DOHH2 (cell line): Measurements from ENCODE around the gene KRTAP10-9.

Experiments used
- H3F3A ChIP-seq: fragments of 200-600 bp; sonication (generic), shearing (Covaris generic); 2 replicates; pipeline ENCODE4 v1.6.0; 2016; ENCODE audit warnings: antibody characterized with exemption, mild to moderate bottlenecking; ENCODE audit not compliant: control insufficient read depth, insufficient read depth
- H3K27ac ChIP-seq: fragments of 200-600 bp; sonication (generic); 2 replicates; pipeline ENCODE4 v1.5.1; 2014; ENCODE audit warnings: low read depth, mild to moderate bottlenecking, low read length, moderate library complexity
- H3K27me3 ChIP-seq: fragments of 200-600 bp; sonication (generic); 2 replicates; pipeline ENCODE4 v1.6.1; 2014; ENCODE audit warnings: mild to moderate bottlenecking, low read length, mixed read lengths; ENCODE audit not compliant: control insufficient read depth
- H3K36me3 ChIP-seq: fragments of 200-600 bp; sonication (generic); 2 replicates; pipeline ENCODE4 v1.6.1; 2014; ENCODE audit warnings: mild to moderate bottlenecking, low read length, moderate library complexity, mixed read lengths; ENCODE audit not compliant: control insufficient read depth
- H3K4me1 ChIP-seq: fragments of 200-600 bp; sonication (generic); 2 replicates; pipeline ENCODE4 v1.6.1; 2014; ENCODE audit warnings: mild to moderate bottlenecking, low read length, mixed read lengths; ENCODE audit not compliant: control insufficient read depth
- H3K4me2 ChIP-seq: fragments of 200-600 bp; sonication (generic); 2 replicates; pipeline ENCODE4 v1.6.0; 2014; ENCODE audit warnings: mild to moderate bottlenecking, low read length, moderate library complexity
- H3K4me3 ChIP-seq: fragments of 200-600 bp; sonication (generic); 2 replicates; pipeline ENCODE4 v1.5.1; 2014; ENCODE audit warnings: mild to moderate bottlenecking, low read length, mixed read lengths
- H3K79me2 ChIP-seq: fragments of 200-600 bp; sonication (generic); 2 replicates; pipeline ENCODE4 v1.6.1; 2014; ENCODE audit warnings: mild to moderate bottlenecking, low read length, mixed read lengths; ENCODE audit not compliant: control insufficient read depth
- H3K9me2 ChIP-seq: fragments of 200-600 bp; sonication (generic); replicated peaks from 2 replicates; pipeline ENCODE4 v1.6.1; 2014; ENCODE audit warnings: mild to moderate bottlenecking, low read length, mixed read lengths; ENCODE audit not compliant: control insufficient read depth
- H3K9me3 ChIP-seq: fragments of 200-600 bp; sonication (generic); 2 replicates; pipeline ENCODE4 v1.6.1; 2014; ENCODE audit warnings: antibody characterized with exemption, low read length, mixed read lengths; ENCODE audit not compliant: control insufficient read depth, insufficient read depth
- H4K20me1 ChIP-seq: fragments of 200-600 bp; sonication (generic); 2 replicates; pipeline ENCODE4 v1.6.0; 2014; ENCODE audit warnings: low read depth, mild to moderate bottlenecking, antibody characterized with exemption, low read length, moderate library complexity; ENCODE audit not compliant: control insufficient read depth, insufficient read depth
- CTCF ChIP-seq: fragments of 200-600 bp; sonication (generic); IDR thresholded peaks from one replicate; pipeline ENCODE4 v1.5.1; 2014; ENCODE audit warnings: antibody characterized with exemption, mild to moderate bottlenecking, low read depth, low read length; ENCODE audit not compliant: poor library complexity, severe bottlenecking
- EZH2phosphoT487 ChIP-seq: fragments of 200-600 bp; sonication (generic); IDR thresholded peaks from 2 replicates; pipeline ENCODE4 v1.6.1; 2017; ENCODE audit warnings: borderline replicate concordance, mild to moderate bottlenecking, antibody characterized with exemption, low read length, moderate library complexity, mixed read lengths

KRTAP10-9 gene

GRCh38 chr21:44612029-44612486, 14.8 kb upstream of the KRTAP10-9 start, which contains the start of gene KRTAP10-8:
Gene KRTAP10-8, plus strand, starts transcription at chr21:44612079. Its CDS starts 22 bp downstream, at chr21:44612101.
- no peak within 1 kb of the TSS for H3K4me3 ChIP-seq
- H3K79me2 ChIP-seq, result no peaks in the 10 kb centered on the region
- TF ChIP-seq CTCF (no peak), EZH2phosphoT487 (no peak)

GRCh38 chr21:44612669-44613229, 14.1 kb upstream of the KRTAP10-9 start:
- H3K4me1 ChIP-seq, result no peaks in the 10 kb centered on the region
- H3F3A ChIP-seq, result no peaks in the 10 kb centered on the region
- H3K9me2 ChIP-seq, result no peaks in the 10 kb centered on the region
- TF ChIP-seq EZH2phosphoT487 (no peak), CTCF (no peak)
- H4K20me1 ChIP-seq, result no peaks in the 10 kb centered on the region
- H3K9me3 ChIP-seq, result peaks cover 17% of the 10 kb centered on the region
- H3K79me2 ChIP-seq, result no peaks in the 10 kb centered on the region
- H3K4me3 ChIP-seq, result no peak overlapping the region
- H3K36me3 ChIP-seq, result no peaks in the 10 kb centered on the region
- H3K27ac ChIP-seq, result no peak overlapping the region
- no peak overlapping the region for H3K4me2 ChIP-seq
- H3K27me3 ChIP-seq, result no peaks in the 10 kb centered on the region

More at GRCh38 chr21:44612029-44612486, 14.8 kb upstream of the KRTAP10-9 start, which contains the start of gene KRTAP10-8:
- H3K9me3 ChIP-seq, result peaks cover 17% of the 10 kb centered on the region
- H3K4me2 ChIP-seq, result no peak within 1 kb of the TSS
- H3K9me2 ChIP-seq, result no peaks in the 10 kb centered on the region
- H3K36me3 ChIP-seq, result no peaks in the 10 kb centered on the region
- H3K27me3 ChIP-seq, result no peaks in the 10 kb centered on the region
- H3F3A ChIP-seq, result no peaks in the 10 kb centered on the region
- H4K20me1 ChIP-seq, result no peaks in the 10 kb centered on the region
- H3K27ac ChIP-seq, result no peak within 1 kb of the TSS
- no peaks in the 10 kb centered on the region for H3K4me1 ChIP-seq

- H3K27ac ChIP-seq, result no peak overlapping the region
- H3K9me2 ChIP-seq, result no peaks in the 10 kb centered on the region
- H3K36me3 ChIP-seq, result no peaks in the 10 kb centered on the region
- peaks cover 4% of the 10 kb centered on the region for H3K4me1 ChIP-seq
- H4K20me1 ChIP-seq, result no peaks in the 10 kb centered on the region
- H3K27me3 ChIP-seq, result no peaks in the 10 kb centered on the region
- no peaks in the 10 kb centered on the region for H3F3A ChIP-seq
- H3K4me2 ChIP-seq, result no peak overlapping the region
- H3K4me3 ChIP-seq, result no peak overlapping the region
- TF ChIP-seq EZH2phosphoT487 (no peak), CTCF (no peak)
- H3K9me3 ChIP-seq, result peaks cover 17% of the 10 kb centered on the region
- no peaks in the 10 kb centered on the region for H3K79me2 ChIP-seq
Observed at GRCh38 chr21:44613386-44614155, 13.3 kb upstream of the KRTAP10-9 start.
